GM19324 (cell line): ENCODE results near the gene NEK10.
A peak's percentile ranks its signal among the peaks of the same experiment; 100 is the strongest.
"Not testable (repeated sequence)": the region's sequence is repeated elsewhere in the genome, so short reads cannot be mapped to it uniquely, and the experiment has no call there.

Source experiments
- ATAC-seq: cut with Tn5 transposase; IDR thresholded peaks from one replicate; pipeline ENCODE4 v1.9.1; 2021; ENCODE audit warnings: mild to moderate bottlenecking, moderate library complexity; ENCODE audit not compliant: unreplicated experiment, low FRiP score

The NEK10 gene, protein sequence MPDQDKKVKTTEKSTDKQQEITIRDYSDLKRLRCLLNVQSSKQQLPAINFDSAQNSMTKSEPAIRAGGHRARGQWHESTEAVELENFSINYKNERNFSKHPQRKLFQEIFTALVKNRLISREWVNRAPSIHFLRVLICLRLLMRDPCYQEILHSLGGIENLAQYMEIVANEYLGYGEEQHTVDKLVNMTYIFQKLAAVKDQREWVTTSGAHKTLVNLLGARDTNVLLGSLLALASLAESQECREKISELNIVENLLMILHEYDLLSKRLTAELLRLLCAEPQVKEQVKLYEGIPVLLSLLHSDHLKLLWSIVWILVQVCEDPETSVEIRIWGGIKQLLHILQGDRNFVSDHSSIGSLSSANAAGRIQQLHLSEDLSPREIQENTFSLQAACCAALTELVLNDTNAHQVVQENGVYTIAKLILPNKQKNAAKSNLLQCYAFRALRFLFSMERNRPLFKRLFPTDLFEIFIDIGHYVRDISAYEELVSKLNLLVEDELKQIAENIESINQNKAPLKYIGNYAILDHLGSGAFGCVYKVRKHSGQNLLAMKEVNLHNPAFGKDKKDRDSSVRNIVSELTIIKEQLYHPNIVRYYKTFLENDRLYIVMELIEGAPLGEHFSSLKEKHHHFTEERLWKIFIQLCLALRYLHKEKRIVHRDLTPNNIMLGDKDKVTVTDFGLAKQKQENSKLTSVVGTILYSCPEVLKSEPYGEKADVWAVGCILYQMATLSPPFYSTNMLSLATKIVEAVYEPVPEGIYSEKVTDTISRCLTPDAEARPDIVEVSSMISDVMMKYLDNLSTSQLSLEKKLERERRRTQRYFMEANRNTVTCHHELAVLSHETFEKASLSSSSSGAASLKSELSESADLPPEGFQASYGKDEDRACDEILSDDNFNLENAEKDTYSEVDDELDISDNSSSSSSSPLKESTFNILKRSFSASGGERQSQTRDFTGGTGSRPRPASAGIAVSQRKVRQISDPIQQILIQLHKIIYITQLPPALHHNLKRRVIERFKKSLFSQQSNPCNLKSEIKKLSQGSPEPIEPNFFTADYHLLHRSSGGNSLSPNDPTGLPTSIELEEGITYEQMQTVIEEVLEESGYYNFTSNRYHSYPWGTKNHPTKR

DNA sequence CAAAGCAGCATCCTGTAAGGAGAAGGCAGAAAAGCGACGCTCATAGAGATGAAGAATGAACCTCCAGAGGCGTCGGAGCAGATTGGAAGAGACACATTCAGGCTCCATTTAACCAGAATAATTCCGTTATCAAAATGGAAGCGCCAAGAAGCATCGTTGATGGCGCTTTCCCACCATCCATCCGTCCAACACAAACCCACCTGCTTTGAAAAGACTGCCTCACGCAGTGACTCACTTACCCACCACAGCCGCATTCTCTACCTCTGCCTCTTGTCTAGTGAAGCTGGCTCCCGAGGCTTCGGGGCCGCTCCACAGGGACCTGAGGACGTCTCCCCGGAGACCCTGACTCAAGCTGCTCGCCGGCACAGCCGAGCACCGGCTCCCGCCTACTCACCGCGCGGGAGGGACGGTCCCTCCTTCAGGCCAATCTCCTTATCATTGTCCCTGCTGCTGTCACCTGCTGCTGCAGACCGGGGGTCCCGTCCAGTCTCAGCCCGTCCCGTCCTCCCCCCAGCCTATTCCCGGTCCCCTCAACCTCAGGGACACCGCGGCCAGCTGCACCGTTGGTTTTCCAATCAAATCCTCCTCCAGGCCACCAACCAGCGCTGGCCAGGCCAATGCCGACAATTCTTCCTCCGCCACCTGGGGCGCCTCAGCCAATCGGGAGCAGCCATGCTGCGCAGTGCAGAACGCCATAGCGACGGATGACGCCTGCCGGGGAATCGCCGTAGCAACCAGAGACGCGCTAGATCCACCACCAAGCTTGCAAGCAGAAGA, at the start of gene NEK10:
Gene NEK10, minus strand, starts transcription at position 553 of the 777 bp plus-strand sequence. CDS start 16,501 bp downstream, outside the sequence.
- peak; percentile 100 for ATAC-seq

GRCh38 chr3:27415202-27415601, 46.0 kb upstream of the NEK10 start:
- ATAC-seq = no peak

- ATAC-seq = no peak
These were observed 23.9 kb upstream of the NEK10 start for GRCh38 chr3:27392950-27393679.

DNA sequence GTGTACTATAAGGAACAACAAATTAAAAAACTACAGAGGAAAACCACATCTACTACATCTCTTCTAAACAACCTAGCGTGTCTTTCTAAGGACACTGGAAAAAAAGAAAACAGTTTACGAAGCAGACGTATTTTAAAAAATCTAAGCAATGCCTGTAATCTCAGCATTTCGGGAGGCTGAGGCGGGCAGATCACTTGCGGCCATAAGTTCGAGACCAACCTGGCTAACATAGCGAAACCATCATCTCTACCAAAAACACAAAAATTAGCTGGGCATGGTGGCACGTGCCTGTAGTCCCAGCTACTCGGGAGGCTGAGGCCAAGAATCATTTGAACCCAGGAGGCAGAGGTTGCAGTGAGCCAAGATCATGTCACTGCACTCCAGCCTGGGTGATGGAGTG, 23.2 kb upstream of the NEK10 start:
- not testable (repeated sequence) for ATAC-seq

DNA sequence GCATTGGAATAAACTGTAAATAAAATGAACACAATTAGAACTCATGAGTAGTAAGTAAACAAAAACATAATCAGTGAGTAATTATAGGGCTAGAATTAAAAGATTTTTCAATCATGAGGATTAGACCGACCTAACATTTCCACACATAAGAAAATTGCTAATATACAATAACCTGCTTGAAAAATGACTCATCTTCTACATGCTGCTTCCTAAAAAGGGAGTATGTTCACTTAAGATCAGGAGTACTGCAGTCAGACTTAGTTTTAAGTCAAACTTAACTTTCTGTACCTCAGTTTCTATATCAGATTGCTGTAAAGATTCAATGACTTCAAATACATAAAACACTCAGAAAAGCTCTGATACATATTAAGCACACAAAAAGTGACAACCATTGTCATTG, 22.6 kb upstream of the NEK10 start:
- ATAC-seq = no peak

- no peak for ATAC-seq
These were observed 18.4 kb upstream of the NEK10 start for GRCh38 chr3:27387625-27388024.

- ATAC-seq = no peak
These were observed 16.3 kb upstream of the NEK10 start for GRCh38 chr3:27385504-27385903.

DNA sequence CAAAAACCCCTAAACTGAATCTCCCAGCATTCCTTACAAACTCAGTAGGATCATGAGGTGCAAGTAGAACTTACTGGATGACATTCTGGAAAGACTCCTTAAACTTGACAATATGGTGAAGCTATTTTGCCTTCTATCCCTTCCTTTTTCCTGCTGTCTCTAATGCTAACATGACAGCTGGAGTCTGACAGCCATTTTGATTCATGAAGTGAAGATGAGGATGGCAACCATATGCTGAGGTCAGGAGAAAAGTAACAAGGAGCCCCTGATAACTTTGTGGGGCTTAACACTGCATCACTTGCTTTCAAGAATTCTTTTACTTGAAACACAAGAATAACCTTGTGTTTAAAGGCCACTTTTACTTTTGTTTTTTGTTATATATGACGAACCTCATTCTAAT, 15.0 kb upstream of the NEK10 start:
- no peak for ATAC-seq

DNA sequence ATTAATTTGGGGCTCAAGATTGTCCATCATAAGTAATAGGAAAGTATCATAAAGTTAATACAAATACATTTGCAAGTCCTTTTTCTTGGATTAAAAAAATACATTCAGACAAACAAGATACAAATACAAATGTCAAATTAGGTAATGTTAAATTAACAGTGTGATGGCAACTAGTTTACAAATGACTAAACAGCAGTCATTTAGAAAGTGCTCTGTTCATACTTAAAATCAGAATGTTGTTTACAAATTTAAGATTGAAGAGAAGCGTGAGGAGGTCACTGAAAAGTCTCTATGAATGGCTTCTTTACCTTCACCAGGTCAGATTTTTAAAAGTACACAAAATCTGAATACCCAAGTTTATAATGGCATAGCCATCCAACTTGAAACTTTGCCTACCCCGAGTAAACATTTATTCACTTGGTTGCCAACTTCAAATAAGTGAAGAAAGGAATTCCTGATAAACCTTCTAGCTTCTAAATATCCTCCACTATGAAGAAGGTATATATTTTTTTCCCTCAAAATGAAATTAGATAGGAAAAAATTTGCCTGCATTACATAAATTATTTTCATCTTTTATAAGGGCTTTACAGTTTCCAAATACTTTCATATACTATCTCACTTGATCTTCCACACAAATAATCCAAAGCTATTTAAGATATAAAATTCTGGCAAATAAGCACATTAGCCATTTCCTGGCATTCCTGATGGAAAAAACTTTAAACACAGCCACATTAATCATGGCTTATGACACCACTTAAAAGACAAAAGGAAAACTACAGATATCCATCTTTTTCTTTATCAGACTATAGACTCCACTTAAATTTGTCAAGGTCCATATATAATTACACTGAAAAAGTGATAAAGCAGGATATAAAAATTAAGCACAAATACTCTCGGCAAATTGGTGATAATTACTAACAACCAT, 11.5 kb upstream of the NEK10 start:
- no peak for ATAC-seq

- no peak for ATAC-seq
These were observed 9.1 kb upstream of the NEK10 start for GRCh38 chr3:27378331-27378730.

DNA sequence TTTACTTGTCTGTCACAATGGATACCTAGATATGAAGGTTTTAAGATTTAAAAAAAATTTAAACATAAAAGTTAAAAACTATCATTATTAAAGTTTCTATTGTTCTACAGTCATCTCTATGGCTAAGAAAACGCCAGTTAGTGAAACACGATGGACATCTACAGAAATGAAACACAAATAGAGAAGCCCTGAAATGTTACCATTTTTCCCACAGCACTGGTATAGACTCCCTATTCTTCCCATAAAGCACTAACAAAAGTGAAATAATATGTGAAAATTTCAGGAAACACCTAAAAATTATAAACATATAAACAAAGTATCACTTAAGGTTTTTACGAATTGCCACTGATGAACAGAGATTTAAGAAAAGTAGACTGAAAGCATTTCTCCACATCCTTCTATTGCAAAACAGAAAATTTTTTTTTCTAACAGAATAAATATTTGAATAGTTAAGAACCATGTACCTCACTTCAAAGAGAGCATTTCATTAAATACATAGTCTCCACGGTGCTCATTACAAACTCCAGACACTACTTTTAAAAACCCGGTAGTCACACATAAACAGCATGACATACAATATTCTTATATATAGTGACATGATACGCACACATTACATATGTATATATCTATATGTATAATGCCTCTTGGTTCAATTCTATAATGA, 7.1 kb upstream of the NEK10 start:
- no peak for ATAC-seq

- ATAC-seq = no peak
These were observed 3.1 kb downstream of the NEK10 start for GRCh38 chr3:27366062-27366591.

DNA sequence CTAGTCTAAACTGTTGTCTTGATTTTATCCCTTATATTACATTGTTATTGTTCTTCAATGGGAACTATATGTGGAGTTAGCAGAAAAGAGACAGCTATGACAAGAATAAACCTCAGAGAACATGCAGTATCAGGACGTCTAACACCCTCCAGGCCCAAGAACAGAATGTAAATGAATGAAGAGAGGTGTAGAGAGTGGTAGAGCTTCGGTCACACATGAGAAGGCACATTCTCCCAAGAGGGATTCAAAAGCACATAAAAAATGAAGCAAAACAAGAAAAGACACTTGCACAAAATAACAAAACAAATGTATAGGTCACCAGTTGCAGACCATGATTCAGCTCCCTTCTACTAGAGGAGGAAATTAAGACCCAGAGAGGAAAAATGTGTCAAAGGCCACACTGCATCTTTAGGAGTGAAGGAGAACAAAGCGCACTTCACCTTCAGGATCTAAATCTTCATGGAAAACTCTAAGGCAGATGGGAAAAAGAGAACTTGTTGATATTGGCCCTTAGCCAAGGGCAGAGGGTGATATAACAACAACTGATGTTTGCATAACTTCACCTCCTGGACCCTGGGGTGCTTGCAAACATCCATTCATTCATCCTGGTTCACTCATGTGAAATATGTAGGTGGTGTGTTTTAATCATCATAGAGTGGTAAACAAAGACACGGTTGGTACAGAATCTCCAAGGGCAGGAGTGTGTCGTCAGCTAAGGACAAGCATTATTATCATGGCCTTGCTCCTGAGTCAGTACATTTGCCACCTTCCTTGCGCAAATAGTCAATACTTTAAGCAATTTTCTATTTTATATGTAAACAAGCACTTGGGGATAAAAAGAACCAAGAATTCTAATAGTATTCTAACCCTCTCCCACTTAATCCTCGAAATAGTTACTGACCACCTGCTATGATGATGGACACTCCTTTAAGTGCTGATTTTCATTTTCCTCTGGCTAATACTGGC, 8.8 kb downstream of the NEK10 start:
- peak; percentile 75 for ATAC-seq

GRCh38 chr3:27358372-27358771, 10.8 kb downstream of the NEK10 start:
- ATAC-seq = no peak

DNA sequence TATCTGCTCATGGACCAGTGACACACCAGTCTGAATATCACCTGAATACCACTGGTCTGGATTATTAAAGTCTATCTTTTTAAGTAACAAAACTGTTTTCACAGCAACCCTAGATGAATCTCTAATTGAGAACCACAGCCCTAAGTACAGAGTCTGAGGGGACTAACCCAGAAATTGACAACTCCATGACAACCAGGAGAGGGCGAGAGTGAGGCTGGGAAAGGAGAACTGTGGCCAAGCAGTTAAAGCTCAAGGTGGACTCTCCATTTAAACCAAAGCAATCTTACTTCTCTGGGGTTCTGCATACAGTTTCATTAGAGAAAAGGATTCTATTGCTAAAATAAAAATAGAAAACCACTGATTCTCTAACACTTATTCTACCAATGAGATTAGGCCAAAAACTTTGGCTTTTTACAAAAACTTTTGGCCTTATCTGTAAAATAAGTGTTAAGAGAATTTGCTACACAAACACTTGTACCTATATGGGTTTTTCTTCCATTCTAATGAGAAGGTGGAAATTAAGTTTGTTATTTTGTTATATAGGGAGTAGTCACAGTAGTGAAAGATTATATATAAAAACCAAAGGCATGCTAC, 11.4 kb downstream of the NEK10 start:
- ATAC-seq = peak; percentile 80

DNA sequence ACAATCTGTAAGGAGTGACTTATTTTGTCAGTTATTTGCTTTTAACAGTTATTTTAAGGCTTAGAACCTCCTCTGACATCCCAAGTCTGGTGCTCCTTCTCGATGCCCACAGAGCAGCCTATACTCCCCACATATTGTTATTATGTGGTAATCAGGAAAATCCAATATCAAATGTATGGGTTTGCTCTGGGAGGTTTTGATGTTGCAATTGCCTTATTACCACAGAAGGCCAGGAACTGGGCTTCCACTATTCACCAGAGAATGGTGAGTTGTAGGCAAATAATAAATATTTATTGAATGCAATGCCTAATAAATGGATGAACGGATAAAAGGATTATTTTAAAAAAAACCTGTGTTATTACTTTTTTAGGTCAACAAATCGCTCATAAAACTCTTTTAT, 12.2 kb downstream of the NEK10 start:
- ATAC-seq = no peak
